CD4-positive, alpha-beta T cell (primary cell): ENCODE data around the gene RAB44. TPM values are rescaled to one million over a fixed set of nuclear protein-coding genes. Genes with fewer than 3 reads are reported as not detected.

Experiments used
- ATAC-seq: fragments of 200-7000 bp; cut with Tn5 transposase; one replicate; pipeline ENCODE4 v1.10.0; 2022; ENCODE audit warnings: mild to moderate bottlenecking; ENCODE audit not compliant: poor library complexity
- CTCF ChIA-PET: fragments of 350-600 bp; sonication (Branson Sonifier 250); formaldehyde crosslinking; loops from one replicate; lab custom pipeline; 2021; ENCODE audit warnings: antibody characterized with exemption, inconsistent platforms; lab: Charles Lee
- POLR2A ChIA-PET: fragments of 350-600 bp; sonication (Branson Sonifier 250); formaldehyde crosslinking; loops from one replicate; lab custom pipeline; 2021; ENCODE audit warnings: antibody characterized with exemption, inconsistent platforms; lab: Charles Lee
- DNase-seq, 14 experiments: peaks; one replicate each; pipeline ENCODE4 v3.0.0-alpha.2; 2013 to 2020; ENCODE audit warnings: mixed read lengths in 2 of 14
- H3K27ac ChIP-seq, 2 donors: one replicate each; pipeline versions ENCODE4 v1.5.1 to v1.7.0; 2013; ENCODE audit warnings: low read length in 2 of 2, low read depth in 1 of 2, mild to moderate bottlenecking in 1 of 2
- H3K27me3 ChIP-seq, 2 experiments: 1 replicate in 1 of 2; 2 replicates in 1 of 2; pipeline versions ENCODE4 v1.6.1 to v1.7.0; 2013; ENCODE audit warnings: low read length in 2 of 2, control low read depth in 1 of 2, mild to moderate bottlenecking in 1 of 2, moderate library complexity in 1 of 2; ENCODE audit not compliant: insufficient read depth in 2 of 2, control insufficient read depth in 1 of 2
- H3K36me3 ChIP-seq: one replicate; pipeline ENCODE4 v1.6.1; 2013; ENCODE audit warnings: low read length, control low read depth; ENCODE audit not compliant: insufficient read depth
- H3K4me1 ChIP-seq: one replicate; pipeline ENCODE4 v1.6.1; 2013; ENCODE audit warnings: low read length, control low read depth; ENCODE audit not compliant: insufficient read depth
- H3K4me3 ChIP-seq: one replicate; pipeline ENCODE4 v1.5.1; 2013; ENCODE audit warnings: mild to moderate bottlenecking, low read length, moderate library complexity
- H3K9me3 ChIP-seq, 2 experiments: 1 replicate in 1 of 2; 2 replicates in 1 of 2; pipeline versions ENCODE4 v1.6.1 to v1.7.0; 2013; ENCODE audit warnings: low read length in 2 of 2, mild to moderate bottlenecking in 2 of 2, control low read depth in 1 of 2, moderate library complexity in 1 of 2; ENCODE audit not compliant: control insufficient read depth in 1 of 2, insufficient read depth in 1 of 2
- H3K27ac Mint-ChIP-seq: one replicate; pipeline ENCODE4 v1.8.0; 2020; ENCODE audit warnings: mixed read lengths
- H3K27me3 Mint-ChIP-seq: one replicate; pipeline ENCODE4 v1.8.0; 2021; ENCODE audit warnings: mixed read lengths
- H3K36me3 Mint-ChIP-seq: one replicate; pipeline ENCODE4 v1.8.0; 2021; ENCODE audit warnings: low read depth, mixed read lengths
- H3K4me1 Mint-ChIP-seq: one replicate; pipeline ENCODE4 v1.8.0; 2021; ENCODE audit warnings: low read depth, mixed read lengths
- H3K4me3 Mint-ChIP-seq: one replicate; pipeline ENCODE4 v1.8.0; 2020; ENCODE audit warnings: mild to moderate bottlenecking, mixed read lengths
- H3K9me3 Mint-ChIP-seq: one replicate; pipeline ENCODE4 v1.8.0; 2020; ENCODE audit warnings: mixed read lengths
- CTCF ChIP-seq: fragments of 200-600 bp; IDR thresholded peaks from one replicate; pipeline ENCODE4 v1.8.0; 2022; ENCODE audit warnings: antibody characterized with exemption, mild to moderate bottlenecking
- intact Hi-C, 2 experiments: fragments of 100-400 bp; cut with DNase I in 1 of 2; cut with micrococcal nuclease in 1 of 2; formaldehyde crosslinking; loops; one replicate each; pipeline versions ENCODE4 v1.15.1 to v1.9.0; 2023 to 2025; cut with DNase I, micrococcal nuclease
- total RNA-seq, 174 experiments: library from RNA in 2 of 174; stranded (reverse) in 2 of 174; gene quantifications; one replicate each; pipeline ENCODE4 v1.2.3 and lab custom pipeline; 2021 to 2026

Gene RAB44
- total RNA-seq, 2 experiments from 2014 or later, result 0.22 TPM

GRCh38 chr6:36671687-36672375 is 25.8 kb upstream of the RAB44 start:
- Histone ChIP-seq H3K27me3 (no peaks in the 10 kb centered on the region), H3K9me3 (no peaks in the 10 kb centered on the region), H3K27ac (no peak overlapping the region), H3K4me1 (peaks cover 4% of the 10 kb centered on the region), H3K4me3 (no peak overlapping the region), H3K36me3 (no peaks in the 10 kb centered on the region)
- Mint-ChIP-seq H3K36me3 (no peaks in the 10 kb centered on the region), H3K27ac (no peak overlapping the region), H3K9me3 (no peaks in the 10 kb centered on the region), H3K4me3 (no peak overlapping the region), H3K4me1 (no peaks in the 10 kb centered on the region), H3K27me3 (no peaks in the 10 kb centered on the region)
- intact Hi-C loops, result no loop called here
- ChIA-PET POLR2A (interaction anchor here (0.6 kb wide), 1 partner anchor 37 kb away, joined by 4 read pairs; no protein-coding TSS in a partner anchor), CTCF (interaction anchor here (1.4 to 1.6 kb wide), 2 partner anchors 57 to 87 kb away, joined by 3 to 4 read pairs; no protein-coding TSS in a partner anchor)
- ATAC-seq (no peak), DNase-seq (no peak)
- no peak for TF ChIP-seq CTCF

GRCh38 chr6:36673882-36674281 is 23.7 kb upstream of the RAB44 start:
- no peak overlapping the region for H3K27ac ChIP-seq
- ChIA-PET POLR2A (interaction anchor here (0.6 kb wide), 1 partner anchor 73 kb away, joined by 5 read pairs; no protein-coding TSS in a partner anchor), CTCF (no interaction called here)
- TF ChIP-seq CTCF, result no peak
- no peak overlapping the region for H3K27ac Mint-ChIP-seq
- no peak overlapping the region for H3K4me3 ChIP-seq
- no peaks in the 10 kb centered on the region for H3K27me3 ChIP-seq
- H3K27me3 Mint-ChIP-seq, result peaks cover 3% of the 10 kb centered on the region
- peaks cover 18% of the 10 kb centered on the region for H3K4me1 ChIP-seq
- H3K4me1 Mint-ChIP-seq, result peaks cover 18% of the 10 kb centered on the region
- H3K36me3 ChIP-seq, result no peaks in the 10 kb centered on the region
- no peak for DNase-seq
- no peak for ATAC-seq
- H3K4me3 Mint-ChIP-seq, result no peak overlapping the region
- no peaks in the 10 kb centered on the region for H3K9me3 ChIP-seq
- H3K36me3 Mint-ChIP-seq, result no peaks in the 10 kb centered on the region
- intact Hi-C loops, result no loop called here
- no peaks in the 10 kb centered on the region for H3K9me3 Mint-ChIP-seq

GRCh38 chr6:36674942-36675341 is 22.7 kb upstream of the RAB44 start:
- H3K36me3 Mint-ChIP-seq, result peaks cover under 1% of the 10 kb centered on the region
- intact Hi-C loops, result loop anchor here in 1 of 2 experiments (5.0 kb wide), 1 partner anchor 82 kb away; no protein-coding TSS in a partner anchor
- Histone ChIP-seq H3K27ac (no peak overlapping the region), H3K4me1 (peaks cover 29% of the 10 kb centered on the region), H3K36me3 (no peaks in the 10 kb centered on the region), H3K9me3 (no peaks in the 10 kb centered on the region), H3K27me3 (peaks cover 0 to 2% of the 10 kb centered on the region in 2 experiments), H3K4me3 (no peak overlapping the region)
- ATAC-seq (no peak), DNase-seq (no peak)
- POLR2A ChIA-PET, result no interaction called here
- CTCF ChIA-PET, result no interaction called here
- peaks cover 3% of the 10 kb centered on the region for H3K27me3 Mint-ChIP-seq
- H3K4me3 Mint-ChIP-seq, result no peak overlapping the region
- no peak overlapping the region for H3K27ac Mint-ChIP-seq
- no peak for TF ChIP-seq CTCF
- no peaks in the 10 kb centered on the region for H3K9me3 Mint-ChIP-seq
- H3K4me1 Mint-ChIP-seq, result peaks cover 21% of the 10 kb centered on the region
